ENCODE measurements around the gene SMIM44. TPM values are rescaled to one million over a fixed set of nuclear protein-coding genes. Genes with fewer than 3 reads are reported as not detected.

SMIM44 gene
- polyA plus RNA-seq, 3 donors: not detected

GRCh38 chr19:3458229-3459088 lies 24.8 kb downstream of the SMIM44 start:
- H3K79me2 ChIP-seq (ENCODE audit: insufficient read depth, low read length): peaks cover 11% of the 10 kb centered on the region
- Mint-ChIP-seq H3K4me1 (no peaks in the 10 kb centered on the region), H3K27me3 (ENCODE audit: low read depth in 3 of 3) (no peaks in the 10 kb centered on the region), H3K36me3 (peaks cover 23 to 59% of the 10 kb centered on the region in 2 donors), H3K27ac (peak overlapping the region in 2 of 7 donors; percentile 12 to 24), H3K9me3 (no peaks in the 10 kb centered on the region), H3K4me3 (no peak overlapping the region)
- TF ChIP-seq CTCF (IDR thresholded peaks at IDR 0.05): no peak
- peaks cover 66% of the 10 kb centered on the region for H4K20me1 ChIP-seq (ENCODE audit: insufficient read depth, low read length)
- 81% methylated on average over 11 of the region's 19 CpGs for WGBS (ENCODE audit: insufficient coverage)
- H3K9ac ChIP-seq (ENCODE audit: insufficient read depth, low read length, poor library complexity, severe bottlenecking): no peak overlapping the region
- H2AFZ ChIP-seq (ENCODE audit: insufficient read depth, low read depth, low read length, poor library complexity, severe bottlenecking): no peak overlapping the region
- no peaks in the 10 kb centered on the region for H3K9me3 ChIP-seq (replicated peaks in 1 of 2; ENCODE audit: control insufficient read depth in 1 of 2, insufficient read depth in 1 of 2, low read length in 2 of 2)
- intact Hi-C loops (cut with micrococcal nuclease): no loop called here
- DNase-seq: no peak
- no peak overlapping the region for H3K27ac ChIP-seq (ENCODE audit: low read depth in 1 of 2, low read length in 2 of 2)
- no peak overlapping the region for H3K4me2 ChIP-seq (replicated peaks; ENCODE audit: extremely low read depth, low read length, poor library complexity, severe bottlenecking)
- no peaks in the 10 kb centered on the region for H3K27me3 ChIP-seq (ENCODE audit: control insufficient read depth in 2 of 2, insufficient read depth in 2 of 2, low read length in 2 of 2)
- H3K4me1 ChIP-seq (ENCODE audit: control insufficient read depth in 1 of 2, insufficient read depth in 2 of 2, low read length in 2 of 2): no peaks in the 10 kb centered on the region
- no peak overlapping the region for H3K4me3 ChIP-seq (replicated peaks in 1 of 3; ENCODE audit: low read depth in 2 of 3, low read length in 3 of 3)
- H3K36me3 ChIP-seq (replicated peaks in 1 of 2; ENCODE audit: control insufficient read depth in 1 of 2, insufficient read depth in 2 of 2, low read length in 2 of 2): peaks cover 58 to 87% of the 10 kb centered on the region in 2 donors

GRCh38 chr19:3457528-3458228 lies 25.6 kb downstream of the SMIM44 start:
- H3K9me3 Mint-ChIP-seq: no peaks in the 10 kb centered on the region
- H3K27ac ChIP-seq (ENCODE audit: low read depth in 1 of 2, low read length in 2 of 2): no peak overlapping the region
- intact Hi-C loops (cut with micrococcal nuclease): no loop called here
- no peak overlapping the region for H3K4me3 Mint-ChIP-seq
- TF ChIP-seq CTCF (IDR thresholded peaks at IDR 0.05): no peak
- H3K4me2 ChIP-seq (replicated peaks; ENCODE audit: extremely low read depth, low read length, poor library complexity, severe bottlenecking): no peak overlapping the region
- no peaks in the 10 kb centered on the region for H3K27me3 ChIP-seq (ENCODE audit: control insufficient read depth in 2 of 2, insufficient read depth in 2 of 2, low read length in 2 of 2)
- H3K36me3 ChIP-seq (replicated peaks in 1 of 2; ENCODE audit: control insufficient read depth in 1 of 2, insufficient read depth in 2 of 2, low read length in 2 of 2): peaks cover 62 to 89% of the 10 kb centered on the region in 2 donors
- no peaks in the 10 kb centered on the region for H3K4me1 Mint-ChIP-seq
- H3K36me3 Mint-ChIP-seq: peaks cover 28 to 64% of the 10 kb centered on the region in 2 donors
- H4K20me1 ChIP-seq (ENCODE audit: insufficient read depth, low read length): peaks cover 70% of the 10 kb centered on the region
- no peak overlapping the region for H3K4me3 ChIP-seq (replicated peaks in 1 of 3; ENCODE audit: low read depth in 2 of 3, low read length in 3 of 3)
- H3K79me2 ChIP-seq (ENCODE audit: insufficient read depth, low read length): peaks cover 11% of the 10 kb centered on the region
- H3K27me3 Mint-ChIP-seq (ENCODE audit: low read depth in 3 of 3): no peaks in the 10 kb centered on the region
- H3K27ac Mint-ChIP-seq: peak overlapping the region in 2 of 7 donors; percentile 56 to 58
- H2AFZ ChIP-seq (ENCODE audit: insufficient read depth, low read depth, low read length, poor library complexity, severe bottlenecking): no peak overlapping the region
- H3K4me1 ChIP-seq (ENCODE audit: control insufficient read depth in 1 of 2, insufficient read depth in 2 of 2, low read length in 2 of 2): no peaks in the 10 kb centered on the region
- no peak for DNase-seq
- no peak overlapping the region for H3K9ac ChIP-seq (ENCODE audit: insufficient read depth, low read length, poor library complexity, severe bottlenecking)
- H3K9me3 ChIP-seq (replicated peaks in 1 of 2; ENCODE audit: control insufficient read depth in 1 of 2, insufficient read depth in 1 of 2, low read length in 2 of 2): no peaks in the 10 kb centered on the region
- WGBS (ENCODE audit: insufficient coverage): 83% methylated on average over 14 of the region's 22 CpGs

Measured in CD14-positive monocyte (primary cell).